GM23248 (cell line): ENCODE results near the gene ADAMTSL1. TPM values are rescaled to one million over a fixed set of nuclear protein-coding genes. Genes with fewer than 3 reads are reported as not detected.

Source experiments
- DNase-seq: peaks from one replicate; pipeline ENCODE4 v3.0.0-alpha.2; 2015
- H2AFZ ChIP-seq: fragments of 200-600 bp; sonication (generic); 2 replicates; pipeline ENCODE4 v1.6.1; 2016; ENCODE audit warnings: antibody characterized with exemption
- H3F3A ChIP-seq: fragments of 200-600 bp; sonication (generic); 2 replicates; pipeline ENCODE4 v1.6.1; 2016; ENCODE audit warnings: mild to moderate bottlenecking, antibody characterized with exemption, mixed run types; ENCODE audit not compliant: insufficient read depth
- H3K27ac ChIP-seq: fragments of 200-600 bp; sonication (generic); 2 replicates; pipeline ENCODE4 v1.5.1; 2016; ENCODE audit warnings: mild to moderate bottlenecking
- H3K27me3 ChIP-seq: fragments of 200-600 bp; sonication (generic); replicated peaks from 2 replicates; pipeline ENCODE4 v1.6.1; 2016; ENCODE audit warnings: mild to moderate bottlenecking; ENCODE audit not compliant: insufficient read depth
- H3K36me3 ChIP-seq: fragments of 200-600 bp; sonication (generic); 2 replicates; pipeline ENCODE4 v1.6.1; 2016; ENCODE audit warnings: low read depth, mild to moderate bottlenecking
- H3K4me1 ChIP-seq: fragments of 200-600 bp; sonication (generic); 2 replicates; pipeline ENCODE4 v1.6.1; 2016; ENCODE audit warnings: mild to moderate bottlenecking; ENCODE audit not compliant: insufficient read depth
- H3K4me2 ChIP-seq: fragments of 200-600 bp; sonication (generic); one replicate; pipeline ENCODE4 v1.6.1; 2016; ENCODE audit warnings: mild to moderate bottlenecking; ENCODE audit not compliant: unreplicated experiment
- H3K4me3 ChIP-seq: fragments of 200-600 bp; sonication (generic); 2 replicates; pipeline ENCODE4 v1.5.1; 2016; ENCODE audit warnings: mild to moderate bottlenecking
- H3K79me2 ChIP-seq: fragments of 200-600 bp; sonication (generic); 2 replicates; pipeline ENCODE4 v1.6.1; 2016; ENCODE audit warnings: mild to moderate bottlenecking; ENCODE audit not compliant: insufficient read depth
- H3K9ac ChIP-seq: fragments of 200-600 bp; sonication (generic); 2 replicates; pipeline ENCODE4 v1.6.1; 2016; ENCODE audit warnings: mild to moderate bottlenecking
- H3K9me2 ChIP-seq: fragments of 200-600 bp; sonication (generic); 2 replicates; pipeline ENCODE4 v1.6.1; 2016; ENCODE audit warnings: mixed run types, mild to moderate bottlenecking, moderate library complexity; ENCODE audit not compliant: insufficient read depth
- H3K9me3 ChIP-seq: fragments of 200-600 bp; sonication (generic); one replicate; pipeline ENCODE4 v1.6.1; 2017; ENCODE audit warnings: low read depth
- H4K20me1 ChIP-seq: fragments of 200-600 bp; sonication (generic); 2 replicates; pipeline ENCODE4 v1.6.0; 2016; ENCODE audit not compliant: insufficient read depth
- EZH2 ChIP-seq: fragments of 200-600 bp; sonication (generic); IDR thresholded peaks from 2 replicates; pipeline ENCODE4 v1.6.1; 2018; ENCODE audit warnings: antibody characterized with exemption, mild to moderate bottlenecking; ENCODE audit not compliant: insufficient read depth, poor library complexity, severe bottlenecking
- EZH2phosphoT487 ChIP-seq: fragments of 200-600 bp; sonication (generic); IDR thresholded peaks from 2 replicates; pipeline ENCODE4 v1.6.1; 2018; ENCODE audit warnings: antibody characterized with exemption, moderate library complexity, mild to moderate bottlenecking, low read depth; ENCODE audit not compliant: insufficient read depth
- WGBS, 2 experiments: methylation state at CpG; one replicate each; pipeline ENCODE4 v1.1.6; 2015 to 2017; ENCODE audit warnings: low lambda C conversion rate in 2 of 2, low coverage in 1 of 2; ENCODE audit errors: missing lambda C conversion rate in 2 of 2; 5-methylcytosine and 5-hydroxymethylcytosine counted together
- in situ Hi-C: fragments of 300-500 bp; cut with MboI; formaldehyde crosslinking; loops from 2 replicates; pipeline ENCODE4 v1.15.0; 2020
- polyA plus RNA-seq: library from polyadenylated mRNA; unstranded; fragments of >200 nt; fragmentation: Nextera tagmentation; extraction: Ambion mirVana; gene quantifications from 2 replicates; pipeline ENCODE4 v1.2.1, GENCODE V29; 2016
- total RNA-seq: library from RNA; depleted of rRNA; stranded (reverse); fragments of >200 nt; shearing (Covaris generic); gene quantifications from 2 replicates; pipeline ENCODE4 v1.2.3, GENCODE V29; 2014

Gene ADAMTSL1
- total and polyA plus RNA-seq, 2 experiments from 2014 or later = 77.0 to 273 TPM

DNA sequence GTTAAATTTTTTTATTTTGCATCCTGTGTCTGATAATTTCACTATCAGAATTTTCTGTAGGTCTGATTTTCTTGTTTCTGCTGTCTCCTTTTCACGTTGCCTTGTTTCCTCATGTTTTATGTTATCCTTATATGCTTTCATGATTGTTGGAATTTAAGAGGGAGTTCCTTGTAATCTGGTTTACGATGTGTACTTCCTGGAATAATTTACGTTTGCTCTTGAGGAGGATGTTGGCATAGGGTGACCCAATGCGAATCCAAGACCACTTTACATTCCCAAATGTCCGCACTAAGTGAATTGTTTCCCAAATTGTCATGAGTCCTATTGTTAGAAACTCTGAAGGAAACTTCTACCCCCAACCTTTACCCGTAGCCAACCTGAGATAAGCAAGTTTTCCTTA is 80.3 kb downstream of the ADAMTSL1 start:
- 0 out of 2 replicates have a peak, but pooled peaks cover 21% of the 10 kb centered on the region for H3K36me3 ChIP-seq
- H3K27me3 ChIP-seq = no peaks in the 10 kb centered on the region
- H3K9ac ChIP-seq = no peak overlapping the region
- H2AFZ ChIP-seq = no peak overlapping the region
- no peaks in the 10 kb centered on the region for H4K20me1 ChIP-seq
- no peak for TF ChIP-seq EZH2phosphoT487
- no peak for TF ChIP-seq EZH2
- no peaks in the 10 kb centered on the region for H3K9me3 ChIP-seq
- no peak for DNase-seq
- H3K79me2 ChIP-seq = peaks cover 98% of the 10 kb centered on the region
- peaks cover 32% of the 10 kb centered on the region; the same call in 1 of the 2 replicates for H3F3A ChIP-seq
- no peak overlapping the region for H3K27ac ChIP-seq
- H3K4me2 ChIP-seq = no peak overlapping the region
- in situ Hi-C loops = no loop called here
- H3K9me2 ChIP-seq = no peaks in the 10 kb centered on the region
- WGBS, 2 experiments = 98 to 99% methylated on average over 6 of the region's 6 CpGs
- H3K4me3 ChIP-seq = no peak overlapping the region
- H3K4me1 ChIP-seq = no peaks in the 10 kb centered on the region

DNA sequence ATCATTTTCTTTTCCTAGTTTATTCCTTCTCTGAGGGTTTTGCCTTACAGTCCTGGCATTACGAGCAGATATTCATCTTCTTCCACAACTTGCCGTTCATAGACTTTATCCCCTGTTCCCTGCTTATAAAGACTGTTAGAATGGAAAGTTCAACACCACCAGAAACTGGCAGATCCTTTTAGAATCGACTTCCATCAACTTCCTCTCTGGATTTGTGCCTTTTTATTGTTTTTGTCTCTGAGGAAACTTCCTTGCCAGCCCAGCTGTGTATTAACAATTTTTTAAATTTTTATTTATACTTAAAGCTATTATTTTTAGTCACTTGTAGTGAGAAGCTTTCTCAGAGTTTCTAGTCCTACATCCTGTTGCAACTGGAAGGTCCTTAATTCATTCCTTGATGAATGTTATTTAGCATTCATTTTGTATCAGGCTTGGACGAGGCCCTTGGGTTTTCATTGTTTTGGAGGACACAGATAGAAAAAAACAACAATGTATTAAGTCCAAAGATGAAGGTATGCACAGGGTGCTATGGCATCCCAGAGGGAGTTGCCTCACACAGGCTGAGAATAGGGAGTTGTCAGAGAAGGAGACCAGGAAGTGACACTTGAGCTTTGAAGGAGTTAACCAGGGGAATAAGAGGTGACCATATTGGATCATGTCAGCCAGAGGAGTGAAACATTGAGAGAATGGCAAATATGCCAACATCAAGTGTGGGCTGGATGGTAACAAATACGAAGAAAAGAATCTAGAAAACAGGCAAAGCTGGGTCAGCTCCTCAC is 81.3 kb downstream of the ADAMTSL1 start:
- H3K9me2 ChIP-seq = no peaks in the 10 kb centered on the region
- no peaks in the 10 kb centered on the region for H3K27me3 ChIP-seq
- H3K9ac ChIP-seq = no peak overlapping the region
- H3K79me2 ChIP-seq = peaks cover 98% of the 10 kb centered on the region
- in situ Hi-C loops = no loop called here
- no peak overlapping the region for H3K4me3 ChIP-seq
- no peak for DNase-seq
- WGBS, 2 experiments = 88% methylated on average over 5 of the region's 5 CpGs
- H2AFZ ChIP-seq = no peak overlapping the region
- H3K9me3 ChIP-seq = no peaks in the 10 kb centered on the region
- H3K36me3 ChIP-seq = 0 out of 2 replicates have a peak, but pooled peaks cover 15% of the 10 kb centered on the region
- H4K20me1 ChIP-seq = no peaks in the 10 kb centered on the region
- H3K27ac ChIP-seq = no peak overlapping the region
- H3F3A ChIP-seq = peaks cover 42% of the 10 kb centered on the region
- H3K4me1 ChIP-seq = no peaks in the 10 kb centered on the region
- TF ChIP-seq EZH2 = no peak
- no peak for TF ChIP-seq EZH2phosphoT487
- H3K4me2 ChIP-seq = no peak overlapping the region

DNA sequence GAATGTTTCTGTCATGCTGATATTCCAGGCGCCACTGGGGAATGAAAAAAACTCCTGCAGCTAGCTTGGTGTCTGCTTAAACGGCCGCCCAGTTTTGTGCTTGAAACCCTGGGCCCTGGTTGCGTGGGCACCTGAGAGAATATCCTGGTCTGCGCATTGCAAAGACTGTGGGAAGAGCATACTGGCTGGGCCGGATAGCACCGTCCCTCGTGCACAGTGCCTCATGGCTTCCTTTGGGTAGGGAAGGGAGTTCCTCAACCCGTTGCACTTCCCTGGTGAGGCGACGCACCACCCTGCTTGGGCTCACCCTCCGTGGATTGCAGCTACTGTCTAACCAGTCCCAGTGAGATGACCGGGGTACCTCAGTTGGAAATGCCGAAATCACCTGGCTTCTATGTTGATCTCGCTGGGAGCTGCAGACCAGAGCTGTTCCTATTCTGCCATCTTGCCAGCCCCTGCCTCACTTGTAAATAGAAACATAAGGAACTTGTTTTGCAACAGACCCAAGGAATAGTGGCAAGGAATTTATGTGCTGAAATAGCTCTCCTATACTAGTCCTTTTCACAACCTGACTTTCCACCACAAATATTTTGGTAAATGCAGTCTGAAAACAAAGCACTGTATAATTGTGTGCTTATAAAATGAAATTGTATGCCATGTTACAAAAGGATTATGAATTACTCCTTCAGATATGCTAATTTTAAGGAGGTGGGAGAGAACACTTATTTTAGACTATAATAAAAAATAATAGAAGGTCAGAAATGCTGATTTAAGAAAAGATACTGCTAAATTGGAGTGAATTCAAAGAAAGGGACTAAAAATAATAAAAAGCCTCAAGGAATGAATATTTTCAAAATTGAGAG is 90.3 kb downstream of the ADAMTSL1 start:
- 0 out of 2 replicates have a peak overlapping the region, but pooled peaks have one; percentile 52 for H3K27ac ChIP-seq
- H3K4me2 ChIP-seq = no peak overlapping the region
- H3K4me3 ChIP-seq = no peak overlapping the region
- H3K9ac ChIP-seq = no peak overlapping the region
- peaks cover 44% of the 10 kb centered on the region for H3F3A ChIP-seq
- peaks cover 36% of the 10 kb centered on the region for H3K4me1 ChIP-seq
- no peaks in the 10 kb centered on the region for H4K20me1 ChIP-seq
- H3K9me3 ChIP-seq = no peaks in the 10 kb centered on the region
- H3K27me3 ChIP-seq = no peaks in the 10 kb centered on the region
- no peak overlapping the region for H2AFZ ChIP-seq
- no peaks in the 10 kb centered on the region for H3K9me2 ChIP-seq
- H3K79me2 ChIP-seq = peaks cover 100% of the 10 kb centered on the region
- 94 to 96% methylated on average over 15 of the region's 15 CpGs for WGBS, 2 experiments
- DNase-seq = no peak
- TF ChIP-seq EZH2phosphoT487 (no peak), EZH2 (no peak)
- H3K36me3 ChIP-seq = peaks cover 4% of the 10 kb centered on the region; the same call in 1 of the 2 replicates
- in situ Hi-C loops = no loop called here

DNA sequence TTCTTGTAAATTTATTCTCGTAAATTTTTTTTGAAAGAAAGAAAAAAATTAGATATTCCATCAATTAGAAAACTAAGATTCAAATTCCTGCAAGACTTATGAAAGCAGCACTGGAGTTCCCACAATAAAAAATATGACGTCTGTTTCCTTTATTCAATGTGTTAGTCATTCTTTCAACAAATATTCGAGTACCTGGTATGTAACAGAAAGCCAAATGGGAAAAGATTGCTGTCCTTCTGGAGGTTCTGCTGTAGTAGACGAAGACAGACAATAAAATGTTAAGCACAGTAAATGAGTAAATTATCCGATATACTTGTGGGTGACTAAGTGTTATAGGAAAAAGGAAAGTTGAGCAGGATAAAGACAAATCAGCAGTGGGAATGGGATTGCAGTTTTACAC is 92.2 kb downstream of the ADAMTSL1 start:
- 0 out of 2 replicates have a peak overlapping the region, but pooled peaks have one; percentile 7 for H3K9ac ChIP-seq
- no peak for TF ChIP-seq EZH2
- no peak for TF ChIP-seq EZH2phosphoT487
- peaks cover 100% of the 10 kb centered on the region for H3K79me2 ChIP-seq
- 12 to 18% methylated on average over 5 of the region's 5 CpGs for WGBS, 2 experiments
- no peaks in the 10 kb centered on the region for H3K9me2 ChIP-seq
- peaks cover 52% of the 10 kb centered on the region for H3K4me1 ChIP-seq
- H3K27me3 ChIP-seq = no peaks in the 10 kb centered on the region
- peak overlapping the region; percentile 52 for H3K27ac ChIP-seq
- peak overlapping the region; percentile 22 for H3K4me2 ChIP-seq
- in situ Hi-C loops = no loop called here
- peaks cover 1% of the 10 kb centered on the region; the same call in 1 of the 2 replicates for H3K36me3 ChIP-seq
- H2AFZ ChIP-seq = no peak overlapping the region
- peaks cover 8% of the 10 kb centered on the region; the same call in 1 of the 2 replicates for H4K20me1 ChIP-seq
- peaks cover 45% of the 10 kb centered on the region for H3F3A ChIP-seq
- no peaks in the 10 kb centered on the region for H3K9me3 ChIP-seq
- DNase-seq = peak; percentile 78
- H3K4me3 ChIP-seq = 0 out of 2 replicates have a peak overlapping the region, but pooled peaks have one; percentile 8
